ENCODE measurements around the gene SGMS1. TPM values are rescaled to one million over a fixed set of nuclear protein-coding genes. Genes with fewer than 3 reads are reported as not detected.

Gene SGMS1
- total RNA-seq, 3 donors from 2014 or later (not counting 1 experiment from before 2014, with no cell fraction given) = 24.5 to 32.7 (median 30.4) TPM

GRCh38 chr10:50634479-50634878 is 10.7 kb upstream of the SGMS1 start:
- no peak for ATAC-seq
- peaks cover 6% of the 10 kb centered on the region for H3K27me3 ChIP-seq (ENCODE audit: control insufficient read depth, insufficient read depth, low read length)
- intact Hi-C loops (cut with micrococcal nuclease) = no loop called here
- no peaks in the 10 kb centered on the region for H3K9me3 ChIP-seq (ENCODE audit: control insufficient read depth, insufficient read depth, low read length)
- no peak for TF ChIP-seq CTCF (IDR thresholded peaks at IDR 0.05)
- WGBS (ENCODE audit: insufficient coverage) = no CpG with 5 or more reads among the region's 1 CpG
- DNase-seq = no peak
- H3K36me3 ChIP-seq (ENCODE audit: control insufficient read depth, insufficient read depth, low read length) = peaks cover 3% of the 10 kb centered on the region
- H3K4me3 Mint-ChIP-seq = no peak overlapping the region
- no peak overlapping the region for H3K27ac ChIP-seq (ENCODE audit: low read length)
- peaks cover 16% of the 10 kb centered on the region for H3K4me1 ChIP-seq (ENCODE audit: control insufficient read depth, insufficient read depth, low read length)
- peaks cover 0 to 14% of the 10 kb centered on the region in 2 donors for H3K27me3 Mint-ChIP-seq (ENCODE audit: low read depth in 2 of 2)
- peaks cover 26 to 34% of the 10 kb centered on the region in 2 donors for H3K4me1 Mint-ChIP-seq
- H3K4me3 ChIP-seq (ENCODE audit: low read length) = no peak overlapping the region
- no peaks in the 10 kb centered on the region for H3K36me3 Mint-ChIP-seq
- no peaks in the 10 kb centered on the region for H3K9me3 Mint-ChIP-seq
- H3K27ac Mint-ChIP-seq = no peak overlapping the region

- TF ChIP-seq CTCF (IDR thresholded peaks at IDR 0.05) = no peak
- no peak for DNase-seq
- H3K4me3 Mint-ChIP-seq = no peak overlapping the region
- 97% methylated on average over 30 of the region's 30 CpGs for WGBS (ENCODE audit: insufficient coverage)
- no peaks in the 10 kb centered on the region for H3K36me3 Mint-ChIP-seq
- H3K9me3 ChIP-seq (ENCODE audit: control insufficient read depth, insufficient read depth, low read length) = no peaks in the 10 kb centered on the region
- H3K4me1 ChIP-seq (ENCODE audit: control insufficient read depth, insufficient read depth, low read length) = peaks cover 3% of the 10 kb centered on the region
- H3K27ac Mint-ChIP-seq = no peak overlapping the region
- H3K27me3 ChIP-seq (ENCODE audit: control insufficient read depth, insufficient read depth, low read length) = peaks cover 6% of the 10 kb centered on the region
- peaks cover 11% of the 10 kb centered on the region in 2 donors for H3K4me1 Mint-ChIP-seq
- no peak overlapping the region for H3K27ac ChIP-seq (ENCODE audit: low read length)
- intact Hi-C loops (cut with micrococcal nuclease) = no loop called here
- peaks cover 0 to 14% of the 10 kb centered on the region in 2 donors for H3K27me3 Mint-ChIP-seq (ENCODE audit: low read depth in 2 of 2)
- no peak overlapping the region for H3K4me3 ChIP-seq (ENCODE audit: low read length)
- no peak for ATAC-seq
- no peaks in the 10 kb centered on the region for H3K9me3 Mint-ChIP-seq
- H3K36me3 ChIP-seq (ENCODE audit: control insufficient read depth, insufficient read depth, low read length) = peaks cover 3% of the 10 kb centered on the region
Observed at GRCh38 chr10:50631052-50631451, 7.3 kb upstream of the SGMS1 start.

GRCh38 chr10:50629495-50630122 is 5.9 kb upstream of the SGMS1 start:
- no peak overlapping the region for H3K4me3 Mint-ChIP-seq
- Histone ChIP-seq H3K36me3 (ENCODE audit: control insufficient read depth, insufficient read depth, low read length) (peaks cover 3% of the 10 kb centered on the region), H3K4me3 (ENCODE audit: low read length) (no peak overlapping the region), H3K27ac (ENCODE audit: low read length) (no peak overlapping the region), H3K9me3 (ENCODE audit: control insufficient read depth, insufficient read depth, low read length) (no peaks in the 10 kb centered on the region), H3K27me3 (ENCODE audit: control insufficient read depth, insufficient read depth, low read length) (no peaks in the 10 kb centered on the region), H3K4me1 (ENCODE audit: control insufficient read depth, insufficient read depth, low read length) (peaks cover 8% of the 10 kb centered on the region)
- no peaks in the 10 kb centered on the region for H3K9me3 Mint-ChIP-seq
- WGBS (ENCODE audit: insufficient coverage) = 32% methylated on average over 3 of the region's 3 CpGs
- TF ChIP-seq CTCF (IDR thresholded peaks at IDR 0.05) = no peak
- H3K27ac Mint-ChIP-seq = no peak overlapping the region
- no peaks in the 10 kb centered on the region for H3K36me3 Mint-ChIP-seq
- intact Hi-C loops (cut with micrococcal nuclease) = loop anchor here (10.0 kb wide), 2 partner anchors 565 to 1065 kb away; partner anchors contain the start of genes CSTF2T and WASHC2A
- H3K4me1 Mint-ChIP-seq = peaks cover 8 to 9% of the 10 kb centered on the region in 2 donors
- ATAC-seq (no peak), DNase-seq (no peak)
- H3K27me3 Mint-ChIP-seq (ENCODE audit: low read depth in 2 of 2) = peaks cover 0 to under 1% of the 10 kb centered on the region in 2 donors

GRCh38 chr10:50627896-50628295 is 4.1 kb upstream of the SGMS1 start:
- H3K9me3 Mint-ChIP-seq = no peaks in the 10 kb centered on the region
- intact Hi-C loops (cut with micrococcal nuclease) = loop anchor here (10.0 kb wide), 2 partner anchors 563 to 1067 kb away; partner anchors contain the start of genes CSTF2T and WASHC2A
- no peak overlapping the region for H3K27ac ChIP-seq (ENCODE audit: low read length)
- no peaks in the 10 kb centered on the region for H3K36me3 Mint-ChIP-seq
- no peak for TF ChIP-seq CTCF (IDR thresholded peaks at IDR 0.05)
- DNase-seq (no peak), ATAC-seq (no peak)
- 90% methylated on average over 4 of the region's 4 CpGs for WGBS (ENCODE audit: insufficient coverage)
- H3K4me3 ChIP-seq (ENCODE audit: low read length) = no peak overlapping the region
- H3K4me3 Mint-ChIP-seq = no peak overlapping the region
- H3K9me3 ChIP-seq (ENCODE audit: control insufficient read depth, insufficient read depth, low read length) = no peaks in the 10 kb centered on the region
- peaks cover 8 to 9% of the 10 kb centered on the region in 2 donors for H3K4me1 Mint-ChIP-seq
- H3K27me3 Mint-ChIP-seq (ENCODE audit: low read depth in 2 of 2) = no peaks in the 10 kb centered on the region
- no peaks in the 10 kb centered on the region for H3K27me3 ChIP-seq (ENCODE audit: control insufficient read depth, insufficient read depth, low read length)
- peaks cover 3% of the 10 kb centered on the region for H3K36me3 ChIP-seq (ENCODE audit: control insufficient read depth, insufficient read depth, low read length)
- H3K27ac Mint-ChIP-seq = no peak overlapping the region
- H3K4me1 ChIP-seq (ENCODE audit: control insufficient read depth, insufficient read depth, low read length) = peaks cover 8% of the 10 kb centered on the region
